LNCaP clone FGC (cell line): ENCODE results near the gene GRM1.
A peak's percentile ranks its signal among the peaks of the same experiment; 100 is the strongest.
"Not testable (repeated sequence)": the region's sequence is repeated elsewhere in the genome, so short reads cannot be mapped to it uniquely, and the experiment has no call there.

Experiments used
- DNase-seq: peaks from one replicate; pipeline ENCODE4 v3.0.0-alpha.2; 2011; ENCODE audit warnings: low read depth
- H3K4me3 ChIP-seq: 2 replicates; pipeline ENCODE4 v1.5.1; 2011; ENCODE audit warnings: mild to moderate bottlenecking, low read depth, low read length, control low read depth
- TF ChIP-seq, protein P1 (sequence below): IDR thresholded peaks from 2 replicates; pipeline ENCODE4 v1.5.1; 2012; ENCODE audit warnings: mild to moderate bottlenecking; ENCODE audit not compliant: control insufficient read depth, insufficient read depth; ENCODE audit errors: extremely low read depth

Gene GRM1

DNA sequence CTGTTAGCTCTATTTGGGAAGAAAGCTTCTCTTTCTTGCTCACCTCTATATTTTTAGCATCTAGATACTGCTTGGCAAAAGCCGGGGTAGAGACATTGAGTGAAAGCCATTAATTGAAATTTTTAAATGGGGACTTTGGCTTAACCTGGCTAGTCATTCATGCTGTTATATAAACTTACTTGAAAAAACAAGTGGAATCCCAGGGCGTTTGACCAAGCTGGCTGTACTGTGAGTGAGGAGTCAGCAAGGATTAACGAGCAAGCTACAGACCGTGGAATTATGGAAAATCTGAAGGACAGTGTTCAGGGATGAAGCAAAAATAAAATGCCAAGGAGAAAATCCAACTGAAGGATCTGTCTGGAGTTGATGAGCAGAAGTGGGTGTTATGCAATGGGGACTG, 232.0 kb downstream of the GRM1 start:
- H3K4me3 ChIP-seq = no peak overlapping the region
- DNase-seq = no peak
- TF ChIP-seq, protein P1, sequence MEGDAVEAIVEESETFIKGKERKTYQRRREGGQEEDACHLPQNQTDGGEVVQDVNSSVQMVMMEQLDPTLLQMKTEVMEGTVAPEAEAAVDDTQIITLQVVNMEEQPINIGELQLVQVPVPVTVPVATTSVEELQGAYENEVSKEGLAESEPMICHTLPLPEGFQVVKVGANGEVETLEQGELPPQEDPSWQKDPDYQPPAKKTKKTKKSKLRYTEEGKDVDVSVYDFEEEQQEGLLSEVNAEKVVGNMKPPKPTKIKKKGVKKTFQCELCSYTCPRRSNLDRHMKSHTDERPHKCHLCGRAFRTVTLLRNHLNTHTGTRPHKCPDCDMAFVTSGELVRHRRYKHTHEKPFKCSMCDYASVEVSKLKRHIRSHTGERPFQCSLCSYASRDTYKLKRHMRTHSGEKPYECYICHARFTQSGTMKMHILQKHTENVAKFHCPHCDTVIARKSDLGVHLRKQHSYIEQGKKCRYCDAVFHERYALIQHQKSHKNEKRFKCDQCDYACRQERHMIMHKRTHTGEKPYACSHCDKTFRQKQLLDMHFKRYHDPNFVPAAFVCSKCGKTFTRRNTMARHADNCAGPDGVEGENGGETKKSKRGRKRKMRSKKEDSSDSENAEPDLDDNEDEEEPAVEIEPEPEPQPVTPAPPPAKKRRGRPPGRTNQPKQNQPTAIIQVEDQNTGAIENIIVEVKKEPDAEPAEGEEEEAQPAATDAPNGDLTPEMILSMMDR = no peak

DNA sequence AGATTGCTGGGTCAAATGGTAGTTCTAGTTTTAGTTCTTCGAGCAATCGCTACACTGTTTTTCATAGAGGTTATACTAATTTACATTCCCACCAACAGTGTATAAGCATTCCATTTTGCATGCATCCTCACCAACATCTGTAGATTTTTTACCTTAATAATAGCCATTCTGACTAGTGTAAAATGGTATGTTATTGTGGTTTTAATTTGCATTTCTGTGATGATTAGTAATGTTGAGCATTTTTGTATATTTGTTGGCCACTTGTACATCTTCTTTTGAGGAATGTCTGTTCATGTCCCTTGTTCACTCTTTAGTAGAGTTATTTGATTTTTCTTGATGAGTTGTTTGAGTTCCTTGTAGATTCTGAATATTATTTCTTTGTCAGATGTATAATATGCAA, 236.2 kb downstream of the GRM1 start:
- no peak overlapping the region for H3K4me3 ChIP-seq
- no peak for DNase-seq
- TF ChIP-seq, protein P1 = no peak

GRCh38 chr6:146267447-146267846, 238.6 kb downstream of the GRM1 start:
- TF ChIP-seq, protein P1 = no peak
- no peak overlapping the region for H3K4me3 ChIP-seq
- DNase-seq = no peak

- DNase-seq = no peak
- no peak overlapping the region for H3K4me3 ChIP-seq
- TF ChIP-seq, protein P1 = no peak
Observed at GRCh38 chr6:146267946-146268345, 239.1 kb downstream of the GRM1 start.

DNA sequence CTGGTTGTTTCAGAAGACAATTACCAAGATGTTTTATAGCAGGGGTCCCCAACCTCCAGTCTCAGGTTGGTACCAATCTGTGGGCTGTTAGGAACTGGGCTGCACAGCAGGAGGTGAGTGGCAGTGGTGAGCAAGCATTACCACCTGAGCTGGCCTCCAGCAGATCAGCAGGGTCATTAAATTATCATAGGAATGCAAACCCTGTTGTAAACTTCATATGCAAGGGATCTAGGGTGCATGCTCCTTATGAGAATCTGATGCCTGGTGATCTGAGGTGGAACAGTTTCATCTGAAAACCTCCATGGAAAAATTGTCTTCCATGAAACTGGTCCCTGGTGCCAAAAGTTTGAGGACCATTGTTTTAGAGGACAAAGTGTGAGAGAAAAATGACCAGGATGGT, 240.6 kb downstream of the GRM1 start:
- no peak for DNase-seq
- H3K4me3 ChIP-seq = no peak overlapping the region
- TF ChIP-seq, protein P1 = no peak

GRCh38 chr6:146271163-146271562, 242.3 kb downstream of the GRM1 start:
- DNase-seq = peak; percentile 50
- not testable (repeated sequence) for H3K4me3 ChIP-seq

- TF ChIP-seq, protein P1 = no peak
Observed at GRCh38 chr6:146273490-146273889, 244.6 kb downstream of the GRM1 start.

More at GRCh38 chr6:146273490-146273889, 244.6 kb downstream of the GRM1 start:
- H3K4me3 ChIP-seq = no peak overlapping the region
- DNase-seq = no peak
